Measurements from ENCODE around the gene AFDN.
"Not testable (repeated sequence)": the region's sequence is repeated elsewhere in the genome, so short reads cannot be mapped to it uniquely, and the experiment has no call there.

The AFDN gene

GRCh38 chr6:167997642-167998041 lies 170.9 kb downstream of the AFDN start, which contains the start of gene KIF25:
KIF25 (plus strand) TSS chr6:167997671; CDS start chr6:168029586, 31,915 bp downstream.
- DNase-seq (ENCODE audit: low read depth, low spot score): no peak

- no peak for DNase-seq (ENCODE audit: low read depth, low spot score)
These were observed 171.5 kb downstream of the AFDN start for GRCh38 chr6:167998215-167998614.

DNA sequence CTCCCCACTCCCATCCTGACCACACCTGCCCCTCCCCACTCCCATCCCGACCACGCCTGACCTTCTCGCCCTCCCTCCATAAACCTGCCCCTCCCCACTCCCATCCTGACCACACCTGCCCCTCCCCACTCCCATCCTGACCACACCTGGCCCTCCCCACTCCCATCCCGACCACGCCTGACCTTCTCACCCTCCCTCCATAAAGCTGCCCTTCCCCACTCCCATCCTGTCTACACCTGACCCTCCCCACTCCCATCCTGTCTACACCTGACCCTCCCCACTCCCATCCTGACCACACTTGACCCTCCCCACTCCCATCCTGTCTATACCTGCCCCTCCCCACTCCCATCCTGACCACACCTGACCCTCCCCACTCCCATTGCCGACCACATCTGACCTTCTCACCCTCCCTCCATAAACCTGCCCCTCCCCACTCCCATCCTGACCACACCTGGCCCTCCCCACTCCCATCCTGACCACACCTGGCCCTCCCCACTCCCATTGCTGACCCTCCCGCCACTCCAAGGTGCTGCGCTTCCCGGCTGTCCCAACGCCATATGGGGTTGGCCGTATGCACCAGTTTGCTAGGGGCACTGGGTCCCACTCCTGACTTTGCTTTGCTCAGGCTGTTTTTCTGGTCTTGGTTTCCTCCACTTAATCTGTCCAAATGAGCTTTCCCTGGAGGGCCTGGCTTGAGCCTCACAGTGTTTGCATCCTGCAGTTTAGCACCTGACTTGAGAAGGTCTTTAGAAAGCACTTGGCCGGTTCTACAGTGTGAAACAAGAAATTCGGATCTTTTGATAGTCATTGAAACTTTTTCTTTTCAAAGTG lies 173.7 kb downstream of the AFDN start:
- DNase-seq (ENCODE audit: low read depth, low spot score): no peak

DNA sequence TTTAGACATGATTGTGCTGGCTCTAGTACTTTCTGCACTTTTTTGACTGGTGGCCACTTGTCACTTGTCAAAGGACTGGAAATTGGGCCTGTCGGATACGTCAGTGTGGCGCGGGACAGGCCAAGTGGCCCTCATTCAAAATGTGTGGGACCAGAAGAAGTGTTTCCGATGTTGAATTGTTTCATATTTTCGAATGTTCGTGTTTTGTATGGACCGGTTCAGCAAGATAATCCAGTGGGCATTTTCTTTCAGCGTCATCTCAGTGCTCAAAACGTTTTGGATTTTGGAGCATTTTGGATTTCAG lies 174.3 kb downstream of the AFDN start:
- DNase-seq (ENCODE audit: low read depth, low spot score): no peak

DNA sequence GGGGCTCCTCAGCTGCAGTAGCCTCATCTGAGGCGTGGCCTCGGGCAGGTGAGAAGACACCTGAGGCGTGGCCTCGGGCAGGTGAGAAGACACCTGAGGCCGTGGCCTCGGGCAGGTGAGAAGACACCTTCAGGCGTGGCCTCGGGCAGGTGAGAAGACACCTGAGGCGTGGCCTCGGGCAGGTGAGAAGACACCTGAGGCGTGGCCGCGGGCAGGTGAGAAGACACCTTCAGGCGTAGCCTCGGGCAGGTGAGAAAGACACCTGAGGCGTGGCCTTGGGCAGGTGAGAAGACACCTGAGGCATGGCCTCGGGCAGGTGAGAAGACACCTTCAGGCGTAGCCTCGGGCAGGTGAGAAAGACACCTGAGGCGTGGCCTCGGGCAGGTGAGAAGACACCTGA lies 174.8 kb downstream of the AFDN start:
- not testable (repeated sequence) for DNase-seq (ENCODE audit: low read depth, low spot score)

- DNase-seq (ENCODE audit: low read depth, low spot score): no peak
These were observed 176.1 kb downstream of the AFDN start for GRCh38 chr6:168002804-168003203.

DNA sequence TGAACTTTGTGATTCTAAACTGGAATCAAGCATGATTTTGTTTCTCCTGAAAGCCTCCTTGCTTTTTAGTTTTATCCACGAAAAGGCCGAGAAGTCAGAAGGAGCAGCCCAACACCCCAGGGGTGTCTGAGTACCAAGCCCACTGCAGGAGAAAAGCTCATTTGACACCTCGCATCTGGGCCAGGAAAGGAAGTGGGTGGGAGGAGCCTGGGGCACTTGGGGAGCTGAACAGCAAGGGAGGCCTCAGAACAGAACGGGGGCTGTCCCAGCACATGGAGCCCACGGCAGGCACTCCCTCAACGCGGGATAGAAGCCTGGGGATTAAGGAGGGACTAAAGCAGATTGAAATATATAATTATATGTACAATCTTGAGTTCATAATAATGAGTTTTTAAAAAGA lies 177.3 kb downstream of the AFDN start:
- no peak for DNase-seq (ENCODE audit: low read depth, low spot score)

DNA sequence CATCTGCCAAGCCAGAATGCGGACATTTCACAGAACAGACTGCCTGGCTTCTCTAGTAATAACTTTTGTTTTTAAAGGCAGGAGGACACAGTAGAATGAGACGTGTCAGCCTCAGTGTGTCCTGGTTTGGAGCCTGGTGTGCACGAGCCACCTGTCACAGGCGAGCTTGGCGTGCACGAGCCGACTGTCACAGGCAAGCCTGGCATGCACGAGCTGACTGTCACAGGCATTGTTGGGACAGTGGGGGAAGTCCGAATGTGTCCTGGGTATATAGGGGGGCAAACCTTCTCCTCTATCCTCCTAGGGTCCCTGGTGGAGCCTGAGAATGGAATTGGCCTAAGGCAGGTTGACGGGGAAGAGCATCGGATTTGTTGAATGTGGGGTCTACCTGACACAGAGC lies 178.2 kb downstream of the AFDN start:
- DNase-seq (ENCODE audit: low read depth, low spot score): no peak

GRCh38 chr6:168005796-168006195 lies 179.1 kb downstream of the AFDN start:
- no peak for DNase-seq (ENCODE audit: low read depth, low spot score)

DNA sequence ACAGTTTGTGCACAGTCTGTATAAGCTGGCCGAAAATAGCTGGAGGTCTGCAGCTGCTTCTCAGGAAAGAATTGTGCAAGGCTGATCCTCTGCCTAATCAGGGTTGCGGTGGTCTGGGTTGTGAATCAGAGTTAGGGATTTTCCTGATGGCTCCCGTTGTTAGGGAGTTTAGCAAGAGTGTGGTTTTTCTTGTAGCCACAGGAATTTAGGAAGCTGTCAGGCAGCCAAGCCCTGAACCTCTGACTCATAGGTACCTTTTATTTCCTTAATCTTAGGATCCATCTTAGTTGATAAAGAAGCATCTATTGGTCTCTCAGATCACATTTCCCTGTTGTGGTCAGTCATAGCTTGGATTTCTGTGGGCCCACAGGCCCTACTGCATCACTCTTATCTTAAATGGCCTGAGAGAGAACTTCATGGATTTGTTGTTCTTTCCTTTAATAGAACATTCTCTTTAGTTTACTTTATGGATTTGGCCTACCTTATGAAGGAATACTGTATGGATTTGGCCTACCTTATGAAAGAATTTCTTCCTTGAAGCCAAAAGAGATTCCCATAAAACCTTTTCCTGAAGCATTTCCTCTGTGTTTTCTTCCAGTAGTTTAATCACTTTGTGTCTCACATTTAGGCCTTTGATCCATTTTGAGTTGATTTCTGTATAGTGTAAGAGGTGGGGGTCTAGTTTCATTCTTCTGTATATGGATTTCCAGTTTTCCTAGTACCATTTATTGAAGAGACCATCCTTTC lies 181.1 kb downstream of the AFDN start:
- no peak for DNase-seq (ENCODE audit: low read depth, low spot score)

DNA sequence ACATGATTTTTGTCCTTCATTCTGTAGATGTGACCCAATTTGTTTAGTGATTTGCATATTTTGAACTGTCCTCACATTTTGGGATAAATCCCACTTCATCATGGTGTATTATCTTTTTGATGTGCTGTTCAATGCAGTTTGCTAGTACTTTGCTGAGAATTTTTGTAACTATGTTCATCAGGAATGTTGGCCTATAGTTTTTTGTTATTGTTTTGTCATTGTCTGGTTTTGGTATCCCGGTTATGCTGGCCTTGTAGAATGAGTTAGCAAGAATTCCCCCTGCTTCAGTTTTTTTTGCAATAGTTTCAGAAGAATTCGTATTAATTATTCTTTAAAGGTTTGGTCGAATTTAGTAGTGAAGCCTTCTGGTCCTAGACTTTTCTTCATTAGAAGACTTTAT lies 182.6 kb downstream of the AFDN start:
- no peak for DNase-seq (ENCODE audit: low read depth, low spot score)

GRCh38 chr6:168011291-168011690 lies 184.6 kb downstream of the AFDN start:
- DNase-seq (ENCODE audit: low read depth, low spot score): no peak

GRCh38 chr6:168012431-168013249 lies 185.9 kb downstream of the AFDN start:
- DNase-seq (ENCODE audit: low read depth, low spot score): no peak

- no peak for DNase-seq (ENCODE audit: low read depth, low spot score)
These were observed 186.7 kb downstream of the AFDN start for GRCh38 chr6:168013250-168013915.

- no peak for DNase-seq (ENCODE audit: low read depth, low spot score)
These were observed 187.7 kb downstream of the AFDN start for GRCh38 chr6:168014428-168014827.

GRCh38 chr6:168015009-168015408 lies 188.3 kb downstream of the AFDN start:
- no peak for DNase-seq (ENCODE audit: low read depth, low spot score)

- no peak for DNase-seq (ENCODE audit: low read depth, low spot score)
These were observed 188.9 kb downstream of the AFDN start for GRCh38 chr6:168015482-168016175.

- no peak for DNase-seq (ENCODE audit: low read depth, low spot score)
These were observed 189.5 kb downstream of the AFDN start for GRCh38 chr6:168016176-168016620.

- DNase-seq (ENCODE audit: low read depth, low spot score): no peak
These were observed 190.2 kb downstream of the AFDN start for GRCh38 chr6:168016721-168017525.

DNA sequence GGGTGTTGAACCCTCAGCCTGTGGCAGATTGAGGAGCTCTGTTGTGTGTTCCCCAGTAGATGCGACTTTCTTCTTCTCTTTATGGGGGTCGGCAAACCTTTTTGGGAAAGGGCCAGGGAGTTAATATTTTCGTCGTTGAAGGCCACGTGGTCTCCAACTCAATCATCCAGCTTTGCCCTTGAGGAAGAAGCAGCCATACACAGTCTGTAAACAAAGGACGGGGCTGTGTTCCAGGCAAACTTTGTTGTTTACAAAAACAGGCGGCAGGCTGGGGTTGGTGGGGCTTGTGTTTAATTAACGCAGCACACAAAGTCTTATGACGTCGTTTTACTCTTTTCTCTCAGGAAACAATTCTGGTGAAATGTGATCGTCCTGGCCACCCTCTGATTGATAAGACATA lies 190.9 kb downstream of the AFDN start:
- DNase-seq (ENCODE audit: low read depth, low spot score): no peak
